GM21717 (cell line): ENCODE results near the gene IL1RN.

Source experiments
- ATAC-seq: cut with Tn5 transposase; IDR thresholded peaks from one replicate; pipeline ENCODE4 v1.9.1; 2021; ENCODE audit warnings: mild to moderate bottlenecking, moderate library complexity; ENCODE audit not compliant: unreplicated experiment

IL1RN gene

DNA sequence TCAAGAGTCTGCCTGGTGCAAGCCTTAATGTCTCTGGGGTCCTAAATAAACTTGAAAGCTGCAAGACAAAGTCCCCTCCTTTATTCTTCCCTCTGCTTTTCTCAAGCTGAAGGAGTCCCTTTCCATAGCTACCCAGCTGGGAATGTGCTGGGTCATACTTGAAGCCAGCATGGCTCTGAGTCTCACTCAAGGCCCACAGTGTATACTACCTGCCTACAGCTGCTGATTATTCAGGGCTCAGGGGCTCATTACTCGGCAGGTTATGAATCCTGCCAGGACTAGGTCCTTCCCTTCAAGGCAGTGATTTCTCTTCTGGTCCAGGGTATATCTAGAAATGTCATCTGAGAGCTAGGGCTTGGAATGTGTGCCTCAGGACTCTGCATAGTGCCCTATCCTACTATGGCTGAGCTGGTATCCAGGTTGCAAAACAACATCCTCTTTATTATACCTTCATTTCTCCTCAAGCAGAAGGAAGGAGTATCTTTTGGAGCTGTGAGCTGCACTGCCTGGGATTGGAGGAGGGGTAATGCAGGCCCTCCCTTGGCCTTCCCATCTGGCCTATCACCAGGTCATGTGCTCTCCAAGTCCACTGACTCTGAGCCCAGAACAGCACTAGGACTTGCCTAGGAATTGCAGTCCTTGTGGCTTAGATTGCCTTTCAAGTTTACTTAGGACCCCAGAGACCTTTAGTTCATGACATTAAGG lies 22.3 kb downstream of the IL1RN start:
- ATAC-seq, result no peak

GRCh38 chr2:113150258-113150601 lies 22.8 kb downstream of the IL1RN start:
- ATAC-seq, result no peak

DNA sequence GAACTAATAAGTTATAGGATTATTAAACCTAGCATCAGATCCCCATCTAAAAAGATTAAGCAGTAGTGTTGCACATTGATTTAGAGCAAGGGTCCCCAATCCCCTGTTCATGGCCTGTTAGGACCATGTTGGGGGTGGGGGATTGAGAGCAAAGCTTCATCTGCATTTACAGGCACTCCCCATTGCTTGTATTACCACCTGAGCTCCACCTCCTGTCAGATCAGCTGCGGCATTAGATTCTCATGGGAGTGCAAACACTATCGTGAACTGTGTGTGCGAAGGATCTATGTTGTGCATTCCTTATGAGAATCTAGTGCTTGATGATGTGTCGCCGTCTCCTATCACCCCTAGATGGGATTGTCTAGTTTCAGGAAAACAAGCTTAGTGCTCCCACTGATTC lies 27.9 kb downstream of the IL1RN start:
- no peak for ATAC-seq

- no peak for ATAC-seq
Measured at GRCh38 chr2:113156278-113157117, 29.1 kb downstream of the IL1RN start.

DNA sequence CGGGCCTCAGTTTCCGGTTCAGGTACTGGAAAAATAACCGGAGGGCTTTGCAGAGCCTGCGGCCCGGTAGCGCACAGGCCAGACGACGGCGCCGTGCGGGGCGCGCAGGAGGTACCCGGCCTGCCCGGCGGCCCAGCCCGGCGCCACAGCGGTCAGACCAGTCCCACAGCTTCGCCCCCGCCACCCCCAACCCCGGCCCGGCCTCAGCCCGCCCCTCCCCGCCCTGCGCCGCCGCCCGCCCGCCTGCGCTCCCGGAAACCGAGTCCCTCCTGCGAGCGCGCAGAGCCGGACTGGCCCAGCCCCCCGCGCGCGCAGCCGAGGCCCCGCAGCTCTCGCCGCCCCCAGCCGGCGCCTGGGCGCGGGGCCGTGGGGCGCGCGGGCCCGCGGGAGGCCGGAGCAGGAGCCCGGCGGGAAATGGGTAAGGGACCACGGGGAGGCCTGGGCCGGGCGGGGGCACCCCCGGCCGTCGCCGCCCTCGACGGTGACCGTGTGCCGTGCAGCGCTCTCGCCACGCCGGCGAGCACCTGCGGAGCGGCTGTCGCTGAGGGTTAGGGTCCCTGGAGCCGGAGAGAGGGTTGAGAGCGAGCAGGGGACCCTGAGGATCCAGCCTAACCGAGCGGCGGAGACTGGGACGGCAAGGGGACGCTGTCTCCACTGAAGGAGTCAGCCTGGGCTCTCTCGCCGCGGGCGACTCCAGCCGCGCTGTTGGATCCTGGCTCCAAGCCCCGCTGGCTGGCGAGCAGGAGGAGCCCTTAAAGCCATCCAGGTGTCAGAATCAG lies 29.9 kb downstream of the IL1RN start:
- peak; percentile 52 for ATAC-seq

GRCh38 chr2:113157897-113158753 lies 30.7 kb downstream of the IL1RN start:
- ATAC-seq, result no peak

DNA sequence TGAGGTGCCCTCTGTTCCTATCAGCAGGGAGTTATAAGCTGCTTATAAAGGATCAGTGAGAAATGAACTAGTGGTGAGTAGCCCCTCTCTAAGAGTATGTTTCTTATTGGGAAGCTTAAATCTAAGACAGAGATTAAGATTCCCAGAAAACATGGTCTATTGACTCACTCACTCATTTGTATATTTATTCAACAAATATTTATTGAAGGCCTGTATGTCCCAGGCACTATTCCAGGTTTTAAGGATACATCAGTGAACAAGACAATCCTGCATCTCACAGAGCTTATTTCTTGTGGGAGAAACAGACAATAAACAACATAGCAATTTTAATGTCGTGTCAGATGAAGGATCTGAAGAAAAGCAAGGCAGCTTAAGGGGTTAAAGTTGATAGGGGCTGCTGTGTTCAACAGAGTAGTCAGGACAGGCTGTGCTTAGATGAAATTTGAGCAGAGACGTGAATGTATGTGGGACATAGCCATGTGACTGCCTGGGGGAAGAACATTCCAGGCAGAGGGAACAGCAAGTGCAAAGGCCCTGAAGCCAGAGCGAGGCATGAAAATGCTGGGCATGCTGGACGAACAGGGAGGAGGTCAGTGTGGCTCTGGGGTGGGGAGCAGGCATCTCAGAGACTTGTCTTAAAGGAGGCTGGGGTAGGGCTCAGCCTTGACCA lies 31.6 kb downstream of the IL1RN start:
- no peak for ATAC-seq

GRCh38 chr2:113160248-113160647 lies 32.9 kb downstream of the IL1RN start:
- no peak for ATAC-seq

DNA sequence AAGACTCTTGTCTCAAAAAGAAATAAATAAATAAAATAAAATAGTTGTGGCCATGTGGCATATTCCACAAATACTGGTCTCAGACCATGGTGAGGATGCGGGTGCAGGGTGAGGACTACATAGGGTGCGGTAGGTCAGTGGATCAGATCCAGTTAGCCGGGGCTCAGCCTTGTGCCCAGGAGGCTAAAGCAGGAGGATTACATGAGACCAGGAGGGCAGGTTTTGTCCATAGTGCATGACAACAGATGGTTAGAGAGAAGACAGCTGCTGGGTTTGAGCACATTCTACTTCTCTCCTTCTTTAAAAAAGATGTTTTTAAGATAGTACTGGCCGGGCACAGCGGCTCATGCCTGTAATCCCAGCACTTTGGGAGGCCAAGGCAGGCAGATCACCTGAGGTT lies 33.6 kb downstream of the IL1RN start:
- ATAC-seq, result no peak

GRCh38 chr2:113162173-113162572 lies 34.8 kb downstream of the IL1RN start:
- no peak for ATAC-seq

DNA sequence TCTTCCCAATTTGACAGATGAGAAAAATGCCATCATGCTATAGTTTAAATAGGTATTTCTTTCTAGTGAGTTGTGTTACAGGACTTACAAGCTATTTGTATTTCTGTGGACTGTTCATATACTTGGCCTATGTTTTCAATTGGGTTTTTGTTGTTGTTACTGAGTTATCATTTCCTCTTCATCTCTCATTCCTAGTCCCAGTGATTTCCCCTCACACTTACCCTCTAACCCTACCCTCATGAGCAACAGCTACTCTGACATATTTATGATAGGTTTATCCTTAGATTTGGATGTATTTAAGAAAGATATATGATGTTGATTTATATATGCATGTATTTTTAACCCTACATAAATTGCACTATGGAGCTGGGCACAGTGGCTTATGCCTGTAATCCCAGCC lies 35.5 kb downstream of the IL1RN start:
- ATAC-seq, result no peak

DNA sequence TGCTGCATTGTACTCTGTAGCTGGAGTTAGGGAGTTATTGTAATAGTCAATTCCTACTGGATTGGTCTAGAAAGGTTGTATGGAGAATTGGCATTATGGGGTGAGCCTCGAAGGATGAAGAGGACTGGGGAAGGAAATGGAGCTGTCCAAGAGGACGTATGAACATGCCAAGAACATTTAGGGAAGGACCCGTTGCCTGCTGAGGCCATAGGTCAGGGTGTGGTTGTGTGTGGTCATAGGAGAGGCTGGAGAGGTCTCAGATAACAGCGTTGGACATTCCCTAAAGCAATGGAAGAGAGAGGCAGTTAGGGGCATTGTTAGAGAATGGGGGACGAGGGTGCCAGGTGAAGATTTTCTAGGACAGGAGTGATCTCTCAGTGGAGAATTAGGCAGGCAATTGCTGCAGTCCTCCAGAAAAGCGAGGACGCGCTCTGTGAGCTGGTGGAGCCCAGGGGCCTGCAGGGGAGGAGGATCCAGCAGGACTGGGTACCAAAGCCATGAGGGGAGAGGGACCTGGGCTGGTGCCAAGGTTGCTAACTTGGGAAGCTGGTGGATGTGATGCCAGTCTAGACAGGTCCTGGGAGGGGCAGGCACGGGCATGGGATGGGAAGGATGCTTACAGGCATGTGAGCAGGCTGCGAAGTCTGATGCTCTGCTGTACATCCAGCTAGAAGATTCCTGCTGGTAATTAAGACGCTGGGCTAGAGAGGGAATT lies 37.0 kb downstream of the IL1RN start:
- ATAC-seq, result no peak

- no peak for ATAC-seq
Measured at GRCh38 chr2:113164930-113165585, 37.7 kb downstream of the IL1RN start.

GRCh38 chr2:113166187-113166645 lies 38.8 kb downstream of the IL1RN start:
- no peak for ATAC-seq

DNA sequence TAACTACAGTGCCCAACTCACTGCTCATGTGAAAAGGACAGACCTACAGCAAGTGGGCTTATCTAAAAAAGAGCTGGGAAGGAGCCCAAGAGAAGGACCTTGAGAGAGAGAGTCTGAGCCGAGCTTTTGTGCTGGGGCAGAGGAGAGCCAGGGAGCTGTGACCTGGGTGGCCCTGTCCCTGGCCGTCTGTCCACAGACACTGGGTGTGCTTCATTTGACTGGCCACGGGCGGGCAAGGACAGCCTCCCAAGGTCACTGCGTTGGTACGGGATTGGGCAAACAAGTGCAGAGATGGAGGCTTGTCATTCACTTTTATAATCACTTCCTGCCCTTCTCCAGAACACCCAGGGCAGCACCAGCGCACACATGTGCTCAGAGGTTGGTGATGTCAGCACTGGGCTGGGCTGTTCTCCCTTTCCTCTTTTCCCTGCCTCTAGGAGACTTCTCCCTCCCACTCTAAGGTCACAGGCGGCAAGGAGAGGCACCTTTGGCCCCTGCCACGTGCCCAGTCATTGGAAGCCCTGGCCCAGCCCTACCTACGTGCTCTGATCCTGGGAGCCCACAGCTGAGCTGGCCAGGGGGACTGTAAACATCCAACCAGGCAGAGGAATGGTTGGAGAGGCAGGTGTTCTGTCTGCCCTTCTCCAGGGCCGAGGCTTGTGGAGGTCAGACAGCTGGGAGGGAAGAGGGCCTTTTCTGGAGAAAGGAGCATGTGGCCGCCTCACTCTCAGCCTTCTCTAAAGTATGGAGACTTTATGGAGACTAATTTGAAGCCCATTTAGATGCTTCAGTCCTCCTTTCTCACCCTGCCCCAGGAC lies 39.9 kb downstream of the IL1RN start:
- ATAC-seq, result no peak

DNA sequence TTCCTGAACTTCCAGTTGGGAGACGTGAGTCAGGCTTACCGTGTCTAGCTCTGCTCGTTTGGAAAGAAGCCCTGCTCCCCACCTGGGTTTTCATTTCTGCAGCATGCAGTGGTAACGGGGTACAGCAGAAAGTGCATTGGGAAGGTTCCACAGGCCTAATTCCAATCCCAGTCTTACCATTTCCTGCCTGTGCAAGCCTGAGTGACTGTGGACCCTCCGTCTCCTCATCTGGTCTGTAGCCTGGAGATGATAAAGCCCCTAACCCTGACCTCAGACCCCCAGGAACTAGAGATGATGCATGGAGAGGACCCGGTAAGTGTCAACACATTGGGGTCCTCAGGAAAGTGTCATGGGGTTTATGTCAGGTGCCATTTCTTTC lies 40.6 kb downstream of the IL1RN start:
- no peak for ATAC-seq

DNA sequence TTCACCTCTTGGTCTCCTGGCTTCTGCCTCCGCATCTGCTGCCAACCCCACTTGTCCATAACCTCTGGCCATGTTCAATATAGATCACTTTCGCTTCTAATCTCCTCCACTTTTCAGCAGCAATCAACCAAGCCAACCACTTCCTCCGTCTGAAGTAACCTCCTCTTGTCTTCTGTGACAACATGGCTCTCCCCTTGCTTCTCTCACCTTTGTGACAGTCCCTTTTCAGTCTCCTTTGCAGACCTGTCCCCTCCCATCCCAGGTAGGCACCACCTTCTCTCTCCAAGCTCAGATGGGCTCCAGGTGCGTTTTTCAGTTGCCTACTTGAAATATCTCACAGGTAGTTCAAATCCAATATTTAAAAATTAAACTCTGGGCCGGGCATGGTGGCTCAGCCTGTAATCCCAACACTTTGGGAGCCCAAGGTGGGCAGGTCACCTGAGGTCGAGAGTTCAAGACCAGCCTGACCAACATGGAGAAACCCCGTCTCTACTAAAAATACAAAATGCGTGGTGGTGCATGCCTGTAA lies 41.7 kb downstream of the IL1RN start:
- ATAC-seq, result no peak

DNA sequence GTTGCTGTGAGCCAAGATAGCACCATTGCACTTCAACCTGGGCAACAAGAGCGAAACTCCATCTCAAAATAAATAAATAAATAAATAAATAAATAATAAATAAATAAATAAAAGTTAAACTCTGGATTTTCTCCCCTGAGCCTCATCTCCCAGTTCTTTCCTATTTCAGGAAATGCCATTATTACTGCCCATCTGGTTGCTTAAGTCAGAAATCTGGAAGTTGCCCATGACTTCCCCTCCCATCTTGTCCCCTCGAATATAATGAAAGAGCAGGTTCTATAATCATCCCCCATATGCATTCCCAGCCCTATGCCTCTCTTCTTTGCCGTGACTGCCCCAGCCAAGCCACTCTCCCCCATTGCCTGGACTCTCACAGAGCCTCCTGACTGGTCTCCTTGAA lies 42.2 kb downstream of the IL1RN start:
- ATAC-seq, result no peak
